Astrocyte of the hippocampus (primary cell): ENCODE results near the gene CTSF.
A peak's percentile ranks its signal among the peaks of the same experiment; 100 is the strongest.

ENCODE experiments used
- DNase-seq: peaks from one replicate; pipeline ENCODE4 v3.0.0; 2011; ENCODE audit warnings: low read depth, low spot score

CTSF gene

GRCh38 chr11:66568124-66568916 is at the start of gene CTSF:
TSS of gene CTSF (minus strand) at chr11:66568606. CDS start at chr11:66568486, 120 bp downstream.
- DNase-seq, result peak; percentile 88

- no peak for DNase-seq
These were observed 48.9 kb upstream of the CTSF start for GRCh38 chr11:66617155-66617834.

- DNase-seq, result peak; percentile 100
These were observed 48.2 kb upstream of the CTSF start, which contains the start of gene RBM14 for GRCh38 chr11:66616379-66617154. TSS of gene RBM14 (plus strand) at chr11:66616630. CDS start at chr11:66616721, 91 bp downstream.

- DNase-seq, result no peak
These were observed 45.7 kb upstream of the CTSF start for GRCh38 chr11:66614073-66614472.

- no peak for DNase-seq
These were observed 44.1 kb upstream of the CTSF start for GRCh38 chr11:66612458-66612857.

GRCh38 chr11:66609721-66610617 is 41.6 kb upstream of the CTSF start:
- DNase-seq, result no peak

GRCh38 chr11:66607126-66607834 is 38.9 kb upstream of the CTSF start:
- peak; percentile 91 for DNase-seq

- peak; percentile 21 for DNase-seq
These were observed 38.2 kb upstream of the CTSF start for GRCh38 chr11:66606608-66607007.

GRCh38 chr11:66604155-66604554 is 35.7 kb upstream of the CTSF start:
- DNase-seq, result no peak

GRCh38 chr11:66603072-66603471 is 34.7 kb upstream of the CTSF start:
- DNase-seq, result no peak

- peak; percentile 36 for DNase-seq
These were observed 32.3 kb upstream of the CTSF start for GRCh38 chr11:66600631-66601233.

GRCh38 chr11:66600219-66600618 is 31.8 kb upstream of the CTSF start:
- no peak for DNase-seq

GRCh38 chr11:66598993-66599392 is 30.6 kb upstream of the CTSF start:
- no peak for DNase-seq

GRCh38 chr11:66595245-66595904 is 27.0 kb upstream of the CTSF start:
- DNase-seq, result peak; percentile 36

GRCh38 chr11:66593650-66594049 is 25.2 kb upstream of the CTSF start:
- no peak for DNase-seq

- DNase-seq, result no peak
These were observed 24.9 kb upstream of the CTSF start for GRCh38 chr11:66593303-66593635.

GRCh38 chr11:66592457-66593302 is 24.3 kb upstream of the CTSF start, which contains the start of the genes CCDC87 and CCS:
TSS of gene CCDC87 (minus strand) at chr11:66593063. CDS start at chr11:66593015, 48 bp downstream.
TSS of gene CCS (plus strand) at chr11:66593185. CDS start at chr11:66593262, 77 bp downstream.
- peak; percentile 98 for DNase-seq

- DNase-seq, result no peak
These were observed 22.8 kb upstream of the CTSF start for GRCh38 chr11:66591175-66591574.
